ENCODE data around the gene C1QTNF6.
A peak's percentile ranks its signal among the peaks of the same experiment; 100 is the strongest.
"Not testable (repeated sequence)": the region's sequence is repeated elsewhere in the genome, so short reads cannot be mapped to it uniquely, and the experiment has no call there.

C1QTNF6 gene

DNA sequence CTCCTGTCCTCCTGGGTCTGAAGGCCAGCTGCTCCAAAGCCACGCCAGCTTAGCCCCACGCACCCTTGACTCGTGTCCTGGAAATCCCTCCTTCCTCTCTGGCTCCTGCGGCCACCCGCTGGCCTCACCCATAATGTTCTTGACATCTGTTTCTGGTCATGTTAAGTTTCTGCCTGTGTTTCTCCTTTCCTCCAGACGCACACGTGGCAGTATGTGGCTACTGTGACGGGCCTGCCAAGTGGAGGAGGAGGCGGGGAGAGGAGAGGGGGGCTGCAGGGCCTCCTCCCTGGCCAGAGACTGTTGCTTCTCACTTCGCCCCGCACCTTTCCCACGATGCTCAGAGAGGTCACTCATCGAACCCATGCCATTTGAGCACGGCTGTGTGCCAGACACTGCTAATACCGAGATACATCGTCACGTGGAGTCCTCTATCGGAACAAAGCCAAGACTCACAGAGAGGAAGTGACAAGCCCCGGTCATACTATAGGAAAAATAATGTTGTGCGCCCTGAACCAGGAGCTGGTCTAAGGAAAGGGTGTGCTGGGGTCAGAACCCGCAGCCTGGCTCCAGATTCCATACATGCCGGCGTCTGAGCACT lies 11.5 kb downstream of the C1QTNF6 start:
- peak; percentile 89 for DNase-seq (ENCODE audit: low spot score)

DNA sequence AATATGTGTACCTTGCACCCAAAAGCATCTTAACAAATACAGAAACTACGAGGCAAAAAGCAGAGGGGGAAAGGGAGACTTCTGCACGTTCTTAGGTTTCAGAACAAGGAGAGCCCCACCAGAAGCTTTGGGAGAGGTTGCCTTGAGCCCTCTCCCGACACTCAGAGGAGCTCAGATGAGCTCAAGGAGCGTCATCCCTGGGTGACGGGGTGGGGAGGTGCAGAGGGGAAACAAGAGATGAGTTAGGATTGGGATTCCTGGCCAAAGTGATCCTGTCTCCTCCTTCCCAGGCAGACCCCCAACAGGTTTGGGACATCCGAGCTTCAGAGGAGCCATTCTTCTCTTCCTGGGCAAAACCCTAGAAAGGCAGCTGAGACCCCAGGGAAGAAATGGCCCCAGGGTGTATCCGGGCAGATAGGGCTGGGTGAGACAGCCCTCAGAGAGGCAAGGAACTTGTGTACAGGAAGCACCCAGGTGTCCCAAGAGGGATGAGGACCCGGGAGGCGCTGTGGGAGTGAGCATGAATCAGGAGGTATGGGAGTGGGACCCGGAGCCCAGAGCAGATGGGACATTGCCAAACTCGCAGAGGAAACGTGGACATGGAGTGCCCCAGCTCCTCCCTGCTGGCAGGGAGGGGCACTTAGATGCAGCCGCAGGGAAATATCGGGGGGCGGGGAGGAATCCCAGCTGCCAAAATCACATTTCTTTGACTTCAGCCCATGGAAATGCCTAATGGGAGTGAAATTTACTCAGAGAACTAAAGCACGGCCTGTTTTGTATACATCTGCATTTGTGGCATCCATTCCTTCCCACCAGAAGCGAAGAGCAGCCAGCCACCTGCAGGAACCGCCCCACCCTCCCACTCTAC lies 12.4 kb downstream of the C1QTNF6 start:
- DNase-seq (ENCODE audit: low spot score), result no peak

DNA sequence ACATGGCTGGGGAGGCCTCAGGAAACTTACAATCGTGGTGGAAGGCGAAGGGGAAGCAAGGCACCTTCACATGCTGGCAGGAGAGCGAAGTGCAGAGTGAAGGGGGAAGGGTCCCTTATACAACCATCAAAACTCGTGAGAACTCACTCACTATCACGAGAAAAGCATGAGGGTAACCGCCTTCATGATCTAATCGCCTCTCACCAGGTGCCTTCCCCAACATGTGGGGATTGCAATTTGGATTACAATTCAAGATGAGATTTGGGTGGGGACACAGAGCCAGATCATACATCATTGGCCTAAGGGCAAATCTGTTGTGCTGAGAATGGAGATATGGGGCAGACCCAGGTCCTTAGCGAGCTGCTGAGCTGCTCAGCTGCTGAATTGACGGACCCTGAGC lies 13.1 kb downstream of the C1QTNF6 start:
- no peak for DNase-seq (ENCODE audit: low spot score)

DNA sequence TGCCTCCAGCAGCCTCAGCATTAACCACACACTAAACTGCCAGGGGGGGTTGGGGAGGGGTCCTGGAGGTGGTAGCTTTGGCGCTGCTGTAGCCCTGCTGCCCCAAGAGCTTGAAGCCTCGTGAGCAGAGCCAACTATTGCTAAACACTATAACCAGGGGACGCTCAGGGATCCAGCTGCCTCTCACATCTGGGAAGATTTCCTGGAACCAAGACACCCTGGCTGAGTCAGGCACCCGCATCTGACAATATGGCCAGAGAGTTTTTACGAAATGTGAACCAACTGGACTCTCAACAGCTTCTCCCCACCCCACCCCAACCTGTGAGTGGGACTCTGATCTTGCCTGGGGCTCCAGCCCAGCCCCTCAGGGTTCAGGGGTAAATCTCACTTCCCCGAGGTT lies 14.3 kb downstream of the C1QTNF6 start:
- peak; percentile 79 for DNase-seq (ENCODE audit: low spot score)

DNA sequence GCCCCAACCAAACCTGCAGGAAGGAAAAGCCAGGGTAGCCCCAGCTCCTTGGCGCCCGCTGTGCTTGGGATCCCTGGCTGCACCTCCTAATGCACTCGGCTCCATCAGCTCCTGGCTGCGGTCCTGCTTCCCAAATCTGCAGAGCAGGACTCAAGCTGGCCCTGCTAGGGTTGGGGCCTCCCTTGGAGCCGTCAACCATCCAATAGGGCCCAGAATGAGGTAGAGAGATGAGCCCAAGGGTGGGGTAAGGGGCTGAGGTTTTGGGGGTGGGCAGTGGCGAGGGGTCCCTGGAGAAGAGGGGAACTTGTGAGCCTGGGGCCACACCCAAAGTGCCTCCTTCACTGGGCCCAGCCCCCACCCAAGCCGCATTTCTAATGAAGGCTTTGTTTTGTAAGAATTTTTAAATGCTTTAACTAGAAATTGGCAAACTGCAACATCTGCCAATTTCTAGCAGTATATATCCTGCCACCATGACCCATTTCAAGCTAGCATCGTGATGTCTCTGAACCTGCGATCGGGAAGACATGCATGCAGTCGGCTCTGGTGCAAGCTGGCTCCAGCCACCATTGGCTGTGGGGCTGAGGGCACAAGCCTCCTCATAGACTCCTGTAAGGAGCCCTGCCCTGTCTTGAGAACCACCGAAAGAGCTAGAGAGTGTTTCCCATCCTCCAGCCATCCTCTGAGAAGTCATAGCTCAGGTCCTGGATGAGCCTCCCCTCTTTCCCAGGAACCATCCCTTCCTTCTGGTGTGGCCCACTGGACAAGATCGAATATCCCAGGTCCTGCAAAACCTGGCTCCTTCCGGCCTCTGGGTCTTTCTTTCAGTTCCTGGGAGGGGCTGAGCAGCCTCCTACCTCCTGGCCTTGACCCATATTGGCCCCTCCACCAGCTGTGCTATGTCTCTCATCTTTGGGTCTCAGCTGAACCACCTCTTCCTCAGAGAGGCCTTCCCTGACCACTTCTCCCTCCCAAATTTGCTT lies 15.5 kb downstream of the C1QTNF6 start:
- no peak for DNase-seq (ENCODE audit: low spot score)

DNA sequence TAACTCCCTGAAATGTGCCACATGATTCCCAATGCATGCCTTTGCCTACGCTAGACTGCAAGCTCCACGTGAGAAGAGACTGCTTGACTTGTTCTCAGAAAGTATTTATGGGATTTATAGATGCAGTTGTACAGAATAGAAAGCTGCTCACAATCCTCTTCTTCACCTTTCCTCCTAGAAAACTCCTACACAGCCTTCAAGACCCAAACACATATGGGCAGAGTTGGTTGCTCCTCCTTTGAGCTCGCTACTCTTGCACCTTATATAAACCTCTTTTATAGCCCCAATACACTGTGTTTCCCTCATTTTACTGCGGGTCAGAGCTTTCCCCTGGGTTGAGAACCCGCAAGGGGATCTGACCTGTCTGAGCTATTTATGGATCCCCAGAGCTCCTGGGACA lies 16.4 kb downstream of the C1QTNF6 start:
- DNase-seq (ENCODE audit: low spot score), result no peak

DNA sequence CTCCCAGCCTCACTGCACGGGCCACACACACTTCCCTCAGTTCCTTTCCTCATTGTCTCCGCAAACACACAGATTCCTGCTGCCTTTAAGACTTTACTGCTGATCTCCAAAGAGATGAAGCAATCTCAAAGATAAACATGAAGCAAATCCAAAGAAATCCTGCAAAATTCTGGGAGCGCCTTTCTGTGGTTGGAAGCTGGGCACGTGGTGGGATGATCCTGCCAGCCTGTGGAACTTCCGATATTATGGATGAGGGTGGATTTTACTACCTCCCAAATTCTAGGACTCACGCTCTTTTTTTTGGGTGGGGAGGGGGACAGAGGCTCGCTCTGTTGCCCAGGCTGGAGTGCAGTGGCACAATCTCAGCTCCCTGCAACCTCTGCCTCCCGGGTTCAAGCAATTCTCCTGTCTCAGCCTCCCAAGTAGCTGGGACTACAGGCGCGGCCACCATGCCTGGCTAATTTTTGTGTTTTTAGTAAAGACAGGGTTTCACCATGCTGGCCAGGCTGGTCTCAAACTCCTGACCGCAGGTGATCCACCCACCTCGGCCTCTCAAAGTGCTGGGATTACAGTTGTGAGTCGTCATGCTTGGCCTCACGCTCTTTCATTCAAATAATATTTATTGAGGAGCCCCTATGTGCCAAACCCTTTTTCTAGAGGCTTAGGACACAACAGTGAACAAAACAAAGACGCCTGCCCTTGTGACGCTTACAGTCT lies 17.2 kb downstream of the C1QTNF6 start:
- not testable (repeated sequence) for DNase-seq (ENCODE audit: low spot score)

- DNase-seq (ENCODE audit: low spot score), result no peak
Measured at GRCh38 chr22:37169947-37170688, 17.9 kb downstream of the C1QTNF6 start.

DNA sequence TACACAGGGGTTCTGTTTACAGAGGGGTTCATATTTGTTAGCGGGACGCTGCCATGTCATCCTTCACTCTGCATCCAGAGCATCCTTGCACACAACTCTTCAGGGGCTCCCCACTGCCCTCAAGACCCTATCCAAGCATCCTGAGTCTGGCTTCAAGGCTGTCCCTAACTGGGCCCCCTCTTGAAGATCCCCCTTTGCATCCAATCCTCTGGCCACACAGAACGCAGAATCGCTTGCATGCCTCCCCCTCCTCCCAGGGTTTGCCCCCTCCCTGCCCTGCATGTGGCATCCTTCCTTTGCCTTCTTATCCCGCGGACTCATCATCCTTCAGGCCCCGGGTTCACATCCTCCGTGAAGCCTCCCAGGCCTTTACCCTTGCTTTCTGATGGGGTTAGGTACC lies 18.6 kb downstream of the C1QTNF6 start:
- no peak for DNase-seq (ENCODE audit: low spot score)

GRCh38 chr22:37167981-37168647 lies 19.9 kb downstream of the C1QTNF6 start:
- DNase-seq (ENCODE audit: low spot score), result no peak

GRCh38 chr22:37167176-37167980 lies 20.7 kb downstream of the C1QTNF6 start:
- no peak for DNase-seq (ENCODE audit: low spot score)

DNA sequence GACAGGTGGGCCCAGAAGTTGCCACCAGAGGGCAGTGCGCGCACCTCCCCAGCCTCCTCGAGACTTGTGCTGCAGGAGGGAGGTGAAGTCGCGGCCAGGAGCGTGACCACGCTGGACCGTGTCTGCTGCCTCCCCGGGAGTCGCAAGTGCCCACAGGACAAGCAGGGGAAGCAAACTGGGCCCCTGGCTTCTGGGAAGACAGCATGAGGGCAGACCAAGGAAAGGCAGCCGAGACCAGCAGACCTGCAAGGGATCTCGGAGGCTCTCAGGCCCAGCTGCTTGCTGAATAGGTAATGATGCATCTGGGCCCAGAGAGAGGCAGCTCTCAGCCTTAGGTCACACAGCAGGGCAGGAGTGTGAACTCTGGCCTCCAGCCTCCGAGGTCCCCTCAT lies 21.4 kb downstream of the C1QTNF6 start:
- DNase-seq (ENCODE audit: low spot score), result peak; percentile 93

DNA sequence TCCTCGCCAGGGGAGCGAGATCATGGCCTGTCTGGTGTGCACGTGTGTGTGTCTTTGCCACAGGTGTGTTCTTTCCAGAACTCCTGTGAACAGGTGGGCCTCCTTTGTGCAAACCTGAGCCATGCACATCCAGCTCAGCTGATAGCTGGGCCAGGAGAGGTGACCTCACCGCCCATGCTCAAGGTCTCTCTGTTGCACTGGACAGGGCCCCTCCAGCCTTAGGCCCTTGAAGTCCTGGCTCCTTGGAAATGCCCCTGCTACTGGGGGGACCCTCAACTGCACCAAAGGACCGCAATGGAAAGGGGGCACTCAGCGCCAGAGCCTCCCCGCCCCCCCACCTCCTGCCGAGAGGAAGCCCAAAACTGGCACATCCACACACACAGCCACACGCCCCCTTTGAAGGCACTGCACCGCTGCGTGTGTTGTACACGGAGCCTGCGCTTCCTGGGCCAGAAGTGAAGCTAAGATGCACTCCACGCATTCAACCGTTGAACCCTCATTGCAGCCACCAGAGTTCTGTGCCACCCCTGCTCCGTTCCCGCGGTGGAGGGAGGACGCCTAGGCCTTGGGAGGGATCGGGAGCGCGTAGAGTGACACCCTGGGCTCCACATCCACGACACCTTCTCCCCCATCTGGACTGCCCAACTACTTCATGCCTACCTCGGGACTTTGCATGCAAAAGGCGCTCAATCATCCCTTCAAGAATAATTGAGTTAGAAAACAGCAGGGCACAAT lies 21.9 kb downstream of the C1QTNF6 start:
- no peak for DNase-seq (ENCODE audit: low spot score)

- DNase-seq (ENCODE audit: low spot score), result no peak
Measured at GRCh38 chr22:37165066-37165465, 23.0 kb downstream of the C1QTNF6 start.

- DNase-seq (ENCODE audit: low spot score), result no peak
Measured at GRCh38 chr22:37164505-37164887, 23.6 kb downstream of the C1QTNF6 start.

DNA sequence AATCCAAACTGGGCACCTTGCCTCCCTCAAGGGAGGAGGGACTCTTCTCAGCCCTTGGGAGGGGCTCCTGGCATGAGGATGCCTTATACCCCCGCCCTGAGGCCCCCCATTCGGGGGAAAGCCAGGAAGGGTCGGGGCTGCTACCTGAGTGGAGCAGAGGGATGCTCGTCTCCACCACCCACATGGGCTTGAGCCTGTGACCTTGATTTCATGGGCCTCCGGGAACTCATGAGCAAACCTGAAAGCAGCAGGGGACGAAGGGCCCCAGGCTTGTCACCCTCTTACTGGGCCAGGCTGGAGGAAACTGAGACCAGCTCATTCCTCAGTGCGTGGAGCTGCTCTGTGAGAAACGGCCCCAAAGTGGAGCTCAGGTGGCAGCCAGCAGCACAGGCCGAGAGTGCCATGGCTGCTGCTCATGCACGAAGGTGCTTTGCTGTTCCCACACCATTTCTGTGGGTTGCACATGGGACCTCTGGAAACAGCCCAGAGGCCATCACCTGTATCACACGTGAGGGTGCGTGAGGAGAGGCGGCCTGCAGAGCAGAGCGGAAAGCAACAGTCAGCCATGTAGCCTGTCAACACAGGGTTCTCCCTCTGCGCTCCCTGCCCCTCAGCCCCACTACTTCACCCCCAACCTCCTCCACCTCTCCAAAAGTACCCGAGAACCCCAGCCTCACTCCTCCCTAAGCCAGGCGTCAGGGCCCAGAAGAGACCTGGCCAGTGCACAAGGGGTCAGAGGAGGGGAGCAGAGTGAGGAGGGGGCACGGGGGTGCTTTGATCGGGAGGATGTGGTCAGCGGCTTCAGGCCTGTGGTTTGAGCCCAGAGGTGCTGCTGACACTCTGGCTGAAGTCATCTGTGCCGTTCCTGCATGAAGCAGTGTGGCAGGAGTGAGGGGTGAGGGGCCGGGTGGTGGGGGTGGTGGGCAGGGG lies 24.2 kb downstream of the C1QTNF6 start:
- no peak for DNase-seq (ENCODE audit: low spot score)

DNA sequence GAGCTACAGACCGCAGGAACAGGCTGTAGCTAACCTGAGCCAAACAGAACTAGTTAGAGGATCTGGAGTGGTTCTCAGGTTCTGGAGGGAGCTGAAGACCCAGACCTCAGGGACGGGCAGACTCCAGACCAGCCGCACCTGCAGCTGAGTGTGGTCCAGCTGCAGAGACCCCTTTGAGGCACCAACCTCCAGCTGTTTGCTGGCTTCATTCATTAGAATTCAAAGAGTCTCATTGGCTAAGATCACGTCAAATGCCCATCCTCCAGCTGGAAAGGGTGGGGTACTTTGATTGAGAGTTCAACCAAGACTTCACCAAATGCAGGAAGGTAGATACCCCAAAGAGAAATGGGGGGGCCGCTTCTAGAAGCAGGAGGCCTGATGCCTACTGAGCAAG lies 25.0 kb downstream of the C1QTNF6 start:
- DNase-seq (ENCODE audit: low spot score), result no peak
